IPS-18c (cell line): ENCODE results near the gene HHEX.

Experiments used
- H3K4me3 ChIP-seq: 2 replicates; pipeline ENCODE4 v1.7.0; 2013; ENCODE audit warnings: low read depth, mild to moderate bottlenecking, low read length, moderate library complexity; ENCODE audit not compliant: insufficient read depth
- H3K9me3 ChIP-seq: one replicate; pipeline ENCODE4 v1.6.1; 2013; ENCODE audit warnings: mild to moderate bottlenecking, low read length, moderate library complexity; ENCODE audit not compliant: control insufficient read depth, insufficient read depth

The HHEX gene

GRCh38 chr10:92690915-92691590, 1.3 kb downstream of the HHEX start:
- H3K4me3 ChIP-seq = peak overlapping the region; percentile 54
- no peaks in the 10 kb centered on the region for H3K9me3 ChIP-seq

- Histone ChIP-seq H3K9me3 (no peaks in the 10 kb centered on the region), H3K4me3 (peak overlapping the region; percentile 54)
Measured at GRCh38 chr10:92691591-92692079, 1.9 kb downstream of the HHEX start.

- H3K9me3 ChIP-seq = no peaks in the 10 kb centered on the region
- peak overlapping the region; percentile 54; the same call in 1 of the 2 replicates for H3K4me3 ChIP-seq
Measured at GRCh38 chr10:92692080-92692671, 2.4 kb downstream of the HHEX start.

- peak overlapping the region; percentile 54; the same call in 1 of the 2 replicates for H3K4me3 ChIP-seq
- H3K9me3 ChIP-seq = no peaks in the 10 kb centered on the region
Measured at GRCh38 chr10:92692697-92693533, 3.2 kb downstream of the HHEX start.

- H3K4me3 ChIP-seq = no peak overlapping the region
- no peaks in the 10 kb centered on the region for H3K9me3 ChIP-seq
Measured at GRCh38 chr10:92693534-92693893, 3.8 kb downstream of the HHEX start.

DNA sequence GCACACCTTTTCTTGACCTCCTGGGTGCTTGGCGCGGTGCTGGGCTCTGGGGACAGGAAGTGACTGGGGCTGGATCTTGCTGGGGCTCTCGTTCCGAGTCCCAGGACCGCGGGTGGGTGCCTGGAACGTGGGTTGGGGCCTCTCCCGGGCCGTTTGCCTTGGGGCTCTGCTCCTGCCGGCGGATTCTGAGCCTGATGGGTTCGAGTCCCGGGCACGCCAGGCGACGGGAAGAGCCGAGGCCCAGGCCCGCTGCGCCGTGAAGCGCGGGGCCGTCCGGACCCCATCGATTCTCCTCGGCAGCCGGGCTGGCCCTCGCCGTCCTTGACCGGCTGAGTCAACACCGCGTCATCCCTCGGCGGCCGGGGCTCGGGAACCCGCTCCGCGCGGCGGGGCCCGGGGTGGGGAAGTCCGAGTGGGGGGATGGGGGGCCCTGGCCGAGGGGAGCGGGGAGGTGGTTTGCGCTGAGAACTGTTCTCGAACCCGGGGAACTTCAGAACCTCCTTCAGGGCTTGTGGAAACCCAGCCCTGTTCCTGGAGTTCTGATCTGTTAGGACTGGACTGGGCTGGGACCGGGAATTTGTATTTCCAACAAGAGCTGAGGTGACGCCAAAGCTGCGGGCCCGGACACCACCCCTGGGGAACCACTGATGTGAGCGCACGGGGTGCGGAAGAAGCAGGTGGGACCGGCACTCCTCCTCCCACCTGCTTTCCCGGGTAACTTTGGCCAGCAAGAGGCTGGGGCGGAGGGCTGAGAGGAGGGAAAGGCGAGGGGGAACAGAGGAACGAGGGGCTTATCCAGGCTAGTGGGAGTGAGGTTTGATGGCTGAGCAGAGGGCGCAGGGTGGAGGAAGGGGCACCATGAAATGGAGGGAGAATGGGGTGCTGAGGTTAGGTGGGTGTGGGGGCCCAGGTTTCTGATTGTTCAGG, 6.2 kb downstream of the HHEX start:
- Histone ChIP-seq H3K4me3 (peak overlapping the region; percentile 50), H3K9me3 (no peaks in the 10 kb centered on the region)

GRCh38 chr10:92696606-92697383, 7.0 kb downstream of the HHEX start:
- no peaks in the 10 kb centered on the region for H3K9me3 ChIP-seq
- H3K4me3 ChIP-seq = peak overlapping the region; percentile 46; the same call in 1 of the 2 replicates

- Histone ChIP-seq H3K4me3 (no peak overlapping the region), H3K9me3 (no peaks in the 10 kb centered on the region)
Measured at GRCh38 chr10:92697663-92698511, 8.1 kb downstream of the HHEX start.

DNA sequence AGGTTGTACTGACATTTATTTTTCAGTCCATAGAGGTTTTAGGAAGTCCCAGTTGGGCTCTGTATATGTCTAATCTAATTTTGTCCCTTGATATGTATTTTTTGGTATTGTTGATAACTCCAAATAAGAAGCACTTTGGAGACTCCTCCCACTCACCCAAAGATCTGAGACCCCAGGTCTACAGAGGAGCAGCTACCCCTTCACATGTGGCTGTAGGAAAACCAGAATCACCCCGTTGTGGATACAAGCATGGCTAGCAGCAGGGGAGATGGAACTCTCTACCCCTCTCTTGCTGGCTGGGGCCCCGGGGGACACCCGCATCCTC, 9.4 kb downstream of the HHEX start:
- Histone ChIP-seq H3K9me3 (no peaks in the 10 kb centered on the region), H3K4me3 (peak overlapping the region; percentile 46)

DNA sequence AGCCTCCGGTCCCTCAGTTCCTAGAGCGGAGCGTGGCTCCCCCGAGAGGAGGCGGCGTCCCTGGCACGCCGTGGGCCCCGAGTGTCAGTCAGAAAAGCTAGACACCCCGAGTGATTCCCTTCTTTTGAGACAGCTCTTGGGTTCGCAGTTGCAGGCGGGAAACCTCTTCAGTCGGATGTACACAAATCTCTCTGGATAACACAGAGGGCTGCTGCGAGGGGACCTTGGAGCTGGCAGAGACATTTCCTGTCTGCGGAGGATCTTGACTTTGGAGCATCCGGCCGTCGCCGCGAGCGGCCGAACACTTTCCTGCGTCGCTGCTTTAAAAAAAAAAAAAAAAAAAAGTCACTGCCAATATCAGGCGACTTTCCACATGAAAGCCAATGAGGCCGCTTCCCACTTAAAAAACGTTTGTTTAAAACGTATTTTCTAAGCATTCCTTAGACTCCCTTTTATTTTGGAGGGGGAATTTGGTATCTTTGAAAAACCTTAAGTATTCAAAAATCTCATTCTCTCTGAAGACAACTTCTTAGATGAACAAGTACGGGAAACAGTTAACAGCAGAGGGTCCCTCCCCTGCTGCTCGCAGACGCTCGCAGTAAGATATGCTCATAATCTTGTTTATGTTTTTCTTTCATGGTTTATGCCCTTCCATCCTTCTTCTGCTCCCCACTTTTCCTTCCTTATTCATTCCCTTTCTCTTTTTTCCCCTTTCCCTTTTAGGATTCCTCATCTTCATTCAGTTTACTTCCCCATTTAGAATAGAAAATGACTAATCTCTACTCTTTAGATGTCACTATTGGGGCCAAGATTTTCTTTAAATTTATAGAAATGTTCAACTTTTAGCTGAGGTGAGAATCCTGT, 10.0 kb downstream of the HHEX start:
- H3K4me3 ChIP-seq = peak overlapping the region; percentile 46
- H3K9me3 ChIP-seq = no peaks in the 10 kb centered on the region

GRCh38 chr10:92702301-92702916, 12.7 kb downstream of the HHEX start:
- H3K4me3 ChIP-seq = no peak overlapping the region
- H3K9me3 ChIP-seq = no peaks in the 10 kb centered on the region

DNA sequence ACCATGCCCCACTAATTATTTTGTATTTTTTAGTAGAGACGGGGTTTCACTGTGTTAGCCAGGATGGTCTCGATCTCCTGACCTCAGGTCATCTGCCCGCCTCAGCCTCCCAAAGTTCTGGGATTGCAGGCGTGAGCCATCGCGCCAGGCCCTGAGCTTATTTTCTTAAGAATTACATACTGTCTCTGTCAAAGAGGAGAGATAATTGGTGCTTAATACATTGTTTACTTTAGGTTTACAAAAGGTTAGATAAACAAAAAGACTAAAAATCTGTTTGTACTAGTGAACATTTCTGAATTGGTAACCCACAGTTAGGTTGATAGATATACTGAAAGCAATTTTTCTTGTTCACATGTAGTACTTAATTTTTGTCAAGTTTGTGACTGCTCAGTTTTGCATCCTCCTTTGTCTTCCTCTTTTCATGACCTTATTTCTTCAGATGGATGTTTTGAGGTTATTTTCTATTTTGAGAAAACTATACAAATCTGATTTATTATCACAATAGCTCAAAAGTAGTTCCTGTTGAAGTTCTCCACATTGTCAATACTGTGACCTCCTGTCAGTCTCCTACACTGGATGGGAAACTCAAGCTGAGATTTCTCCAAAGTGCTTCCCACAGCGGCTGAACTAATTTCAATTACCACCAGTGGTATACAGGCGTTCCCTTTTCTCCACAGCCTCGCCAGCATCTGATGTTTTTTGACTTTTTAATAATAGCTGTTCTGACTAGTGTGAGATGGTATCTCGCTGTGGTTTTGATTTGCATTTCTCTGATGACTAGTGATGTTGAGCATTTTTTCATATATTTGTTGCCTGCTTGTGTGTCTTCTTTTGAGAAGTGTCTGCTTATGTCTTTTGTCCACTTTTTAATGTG, 22.5 kb downstream of the HHEX start:
- peaks cover 2% of the 10 kb centered on the region for H3K9me3 ChIP-seq
- no peak overlapping the region for H3K4me3 ChIP-seq

GRCh38 chr10:92714152-92714845, 24.5 kb downstream of the HHEX start:
- Histone ChIP-seq H3K4me3 (no peak overlapping the region), H3K9me3 (peaks cover 2% of the 10 kb centered on the region)
